Fibroblast of the aortic adventitia (primary cell): ENCODE data around the gene PYGL. TPM values are rescaled to one million over a fixed set of nuclear protein-coding genes. Genes with fewer than 3 reads are reported as not detected.
A peak's percentile ranks its signal among the peaks of the same experiment; 100 is the strongest.
"Not testable (repeated sequence)": the region's sequence is repeated elsewhere in the genome, so short reads cannot be mapped to it uniquely, and the experiment has no call there.

Experiments used
- DNase-seq: peaks from one replicate; pipeline ENCODE4 v3.0.0-alpha.2; 2010; ENCODE audit warnings: low read depth
- H3K4me3 ChIP-seq: 2 replicates; pipeline ENCODE4 v1.5.1; 2011; ENCODE audit warnings: low read depth, mild to moderate bottlenecking, control low read depth, low read length, moderate library complexity
- CTCF ChIP-seq: IDR thresholded peaks from 2 replicates; pipeline ENCODE4 v1.5.1; 2011; ENCODE audit warnings: mild to moderate bottlenecking, low read length, control low read depth, inconsistent platforms; ENCODE audit not compliant: insufficient read depth
- total RNA-seq: library from RNA; depleted of rRNA; stranded (reverse); fragments of >200 nt; gene quantifications from 2 replicates; pipeline ENCODE4 v1.2.3, GENCODE V29; 2012; ENCODE audit warnings: low replicate concordance

PYGL gene
- total RNA-seq, 1 donor = 39.3 TPM

GRCh38 chr14:50928002-50928635, 16.2 kb downstream of the PYGL start:
- DNase-seq = peak; percentile 93
- no peak for TF ChIP-seq CTCF
- H3K4me3 ChIP-seq = no peak overlapping the region

GRCh38 chr14:50926851-50927386, 17.4 kb downstream of the PYGL start:
- TF ChIP-seq CTCF = no peak
- DNase-seq = no peak
- H3K4me3 ChIP-seq = no peak overlapping the region

GRCh38 chr14:50924843-50925242, 19.4 kb downstream of the PYGL start:
- no peak overlapping the region for H3K4me3 ChIP-seq
- no peak for TF ChIP-seq CTCF
- no peak for DNase-seq

GRCh38 chr14:50924236-50924635, 20.0 kb downstream of the PYGL start:
- H3K4me3 ChIP-seq = no peak overlapping the region
- DNase-seq = no peak
- no peak for TF ChIP-seq CTCF

GRCh38 chr14:50922803-50923202, 21.5 kb downstream of the PYGL start:
- TF ChIP-seq CTCF = no peak
- DNase-seq = no peak

GRCh38 chr14:50920482-50921230, 23.6 kb downstream of the PYGL start:
- DNase-seq = peak; percentile 95
- TF ChIP-seq CTCF = no peak

More at GRCh38 chr14:50922803-50923202, 21.5 kb downstream of the PYGL start:
- H3K4me3 ChIP-seq = no peak overlapping the region

GRCh38 chr14:50919524-50919923, 24.8 kb downstream of the PYGL start:
- not testable (repeated sequence) for H3K4me3 ChIP-seq, DNase-seq

More at GRCh38 chr14:50920482-50921230, 23.6 kb downstream of the PYGL start:
- no peak overlapping the region for H3K4me3 ChIP-seq
